Fibroblast of skin of back (primary cell): ENCODE results near the gene NEDD4L.

Source experiments
- DNase-seq: peaks from one replicate; pipeline ENCODE4 v3.0.0-alpha.2; 2013

The NEDD4L gene

DNA sequence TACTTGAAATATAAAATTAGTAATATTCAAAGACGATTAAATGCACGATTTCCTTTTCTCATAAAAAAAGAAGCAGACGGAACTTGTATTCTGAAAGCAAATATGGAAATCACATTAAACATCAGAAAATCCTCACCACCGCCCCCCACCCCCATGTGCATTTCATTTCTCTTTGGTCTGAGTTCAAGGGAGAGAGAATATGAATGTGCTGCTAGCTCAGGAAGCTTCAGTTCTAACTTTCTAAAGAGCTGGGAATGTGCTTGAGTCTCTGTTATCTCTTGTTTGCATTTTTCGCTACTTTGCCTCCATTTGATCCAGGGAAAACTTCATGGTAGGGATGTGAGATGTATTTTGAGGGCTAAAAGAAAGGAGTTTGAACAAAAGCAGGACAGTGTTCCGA is 143.6 kb downstream of the NEDD4L start:
- DNase-seq, result no peak

GRCh38 chr18:58188996-58189395 is 145.0 kb downstream of the NEDD4L start:
- no peak for DNase-seq

GRCh38 chr18:58190842-58191530 is 147.0 kb downstream of the NEDD4L start:
- no peak for DNase-seq

DNA sequence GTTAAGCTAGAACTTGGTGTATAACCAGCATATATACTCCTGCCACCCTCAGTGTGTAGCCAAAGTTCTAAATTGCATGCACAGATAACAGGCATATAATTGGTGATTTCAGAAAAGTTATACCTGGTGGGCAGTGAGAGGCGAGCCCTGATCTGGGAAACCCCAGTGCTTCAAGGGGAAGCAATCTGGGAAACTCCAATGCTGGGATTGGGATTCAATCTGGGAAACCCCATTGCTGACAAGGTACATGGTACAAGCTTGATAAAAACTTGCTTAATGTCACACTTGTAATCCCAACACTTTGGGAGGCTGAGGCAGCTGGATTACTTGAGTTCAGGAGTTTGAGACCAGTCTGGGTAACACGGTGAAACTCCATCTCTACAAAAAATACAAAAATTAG is 147.6 kb downstream of the NEDD4L start:
- DNase-seq, result no peak

- DNase-seq, result no peak
Observed at GRCh38 chr18:58192519-58192918, 148.5 kb downstream of the NEDD4L start.

DNA sequence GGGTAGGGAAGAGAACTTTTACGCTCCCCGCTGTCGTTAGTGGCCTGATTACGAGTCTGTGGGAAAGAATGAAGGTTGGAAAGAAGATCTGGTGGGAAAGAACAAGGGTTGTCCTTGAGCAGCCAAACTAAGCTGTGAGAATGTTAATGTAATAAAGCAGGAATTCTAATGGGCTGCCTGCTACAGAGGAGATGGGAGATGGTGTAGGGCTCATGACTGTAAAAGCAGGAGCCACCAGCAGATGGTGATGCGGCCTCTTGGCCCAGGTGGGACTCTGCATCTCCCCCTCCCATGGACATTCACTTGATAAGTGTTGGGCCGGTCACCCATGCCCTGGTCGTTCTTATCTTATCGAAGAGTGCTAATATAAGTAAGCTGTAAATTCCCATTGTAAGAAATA is 150.0 kb downstream of the NEDD4L start:
- no peak for DNase-seq

GRCh38 chr18:58195278-58195765 is 151.3 kb downstream of the NEDD4L start:
- DNase-seq, result no peak

DNA sequence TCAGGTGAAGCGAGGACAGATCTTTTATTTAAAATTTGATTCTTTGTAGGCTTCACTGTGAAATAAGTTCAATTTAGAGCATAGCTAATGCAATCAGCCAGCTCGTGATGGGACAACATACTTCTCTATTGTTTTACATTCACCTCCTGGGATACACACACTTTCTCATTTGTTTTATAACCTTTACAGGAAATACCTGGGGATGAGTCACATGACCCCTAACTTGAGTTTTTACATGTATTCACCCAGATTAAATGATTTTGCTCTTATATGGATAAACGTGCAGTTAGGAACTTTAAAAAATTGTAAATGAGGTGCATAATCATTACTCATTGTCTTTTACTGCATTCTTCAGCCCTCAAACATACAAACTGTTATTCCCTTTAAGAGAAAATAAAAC is 152.1 kb downstream of the NEDD4L start:
- no peak for DNase-seq

DNA sequence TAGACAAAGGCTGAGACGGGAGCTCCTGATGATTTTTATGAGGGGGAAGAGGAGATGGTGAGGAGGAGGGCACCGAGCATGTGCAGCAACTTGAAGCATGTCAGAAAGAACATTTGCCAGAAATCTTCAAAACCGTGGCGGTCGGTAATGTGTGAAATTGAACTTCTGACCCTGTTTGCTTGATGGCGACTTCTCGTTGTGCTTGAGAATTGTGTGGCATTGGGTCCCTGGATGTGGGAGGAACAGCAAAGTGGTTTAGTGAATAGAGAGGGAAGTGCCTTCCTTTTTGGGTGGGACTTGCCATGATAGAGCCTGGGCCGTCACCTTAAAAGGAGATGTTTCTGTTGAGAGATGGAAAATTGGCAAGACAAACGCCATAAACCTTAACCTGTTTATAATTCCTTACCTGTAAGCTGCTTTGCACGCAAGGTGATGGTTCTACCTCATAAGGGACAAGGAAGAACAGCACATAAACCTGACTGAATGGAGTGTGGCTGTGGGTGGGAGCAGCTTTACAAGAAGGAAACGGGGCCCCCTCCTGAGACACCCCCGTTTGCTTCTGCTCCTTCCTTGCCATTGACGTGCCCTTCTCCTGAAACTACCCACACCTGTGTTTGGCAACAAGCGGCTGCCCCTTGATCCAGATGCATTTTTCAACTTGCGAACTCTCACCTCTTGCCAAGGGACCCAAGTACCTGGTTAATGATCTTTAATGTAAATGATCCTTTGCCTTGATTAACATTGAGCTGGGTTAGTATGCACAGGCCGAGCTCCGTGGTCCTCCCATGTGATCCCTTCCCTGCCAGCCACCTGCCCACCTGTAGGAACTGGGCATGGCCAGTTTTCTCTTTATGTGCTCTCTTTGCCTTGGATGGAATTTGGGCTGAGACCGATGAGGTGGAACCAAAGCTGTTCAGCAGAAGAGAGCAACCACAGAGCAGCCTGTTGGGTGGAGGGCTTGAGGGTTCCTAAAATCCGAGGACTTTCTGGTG is 153.2 kb downstream of the NEDD4L start:
- DNase-seq, result no peak

DNA sequence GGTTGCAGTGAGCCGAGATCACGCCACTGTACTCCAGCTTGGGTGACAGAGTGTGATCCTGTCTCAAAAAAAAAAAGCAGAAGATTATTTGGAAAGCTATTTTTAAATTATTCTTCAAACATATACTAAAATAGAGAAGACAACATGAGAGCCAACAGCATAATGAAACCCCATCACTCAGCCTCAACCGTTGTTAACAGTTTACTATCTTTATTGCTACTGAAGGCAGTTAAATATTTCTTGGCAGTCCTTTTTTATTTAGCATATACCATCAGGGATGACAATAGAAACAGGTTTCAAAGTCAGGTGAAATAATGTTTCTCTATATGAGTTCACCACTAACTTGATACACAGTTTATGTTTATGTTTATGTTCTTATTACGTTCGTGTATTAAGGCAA is 157.2 kb downstream of the NEDD4L start:
- DNase-seq, result no peak

DNA sequence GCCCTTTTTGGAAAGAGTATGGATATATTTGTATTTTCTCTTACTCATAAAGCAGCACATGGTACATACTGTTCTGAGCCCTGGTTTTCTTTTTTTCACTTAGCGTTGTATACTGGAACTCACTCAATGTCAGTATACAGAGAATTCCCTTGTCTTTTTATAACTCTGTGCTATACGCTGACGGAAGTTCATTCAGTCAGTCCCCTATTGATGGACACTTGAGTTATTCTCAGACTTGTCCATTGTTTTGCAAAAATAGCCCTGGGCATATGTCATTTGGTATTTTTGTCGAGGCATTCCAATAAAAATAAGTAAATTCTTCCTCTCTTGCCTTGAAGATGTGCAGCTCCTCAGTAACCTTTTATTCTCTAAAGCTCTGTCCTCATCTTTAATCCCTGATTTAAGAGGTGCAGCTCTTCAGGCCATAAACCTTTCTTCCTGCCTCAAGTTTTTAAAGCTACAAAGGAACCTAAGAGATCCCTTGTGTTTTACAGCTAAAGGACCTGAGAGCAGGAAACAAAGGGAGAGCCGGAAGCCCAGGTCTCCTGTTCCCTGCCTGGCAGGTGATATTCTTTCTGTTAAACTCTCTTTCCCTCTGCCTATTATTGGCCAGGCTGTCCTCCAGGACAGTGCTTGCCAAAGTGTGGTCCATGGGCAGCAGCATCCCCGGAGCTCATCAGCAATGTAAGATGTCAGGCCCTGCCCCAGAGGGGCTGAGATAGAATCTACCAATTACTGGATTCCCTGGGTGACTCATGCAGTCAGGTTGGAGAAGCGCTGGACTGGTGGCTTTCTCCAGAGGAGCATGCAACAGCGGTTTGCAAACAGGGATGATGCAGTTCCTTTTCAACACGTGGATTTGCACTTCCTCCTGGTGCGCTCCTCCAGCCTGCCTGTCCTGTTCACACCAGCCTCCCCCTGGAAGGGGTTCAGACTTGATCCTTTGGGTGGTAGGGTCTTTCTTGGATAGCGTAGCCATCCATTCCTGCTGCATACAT is 158.0 kb downstream of the NEDD4L start:
- DNase-seq, result peak; percentile 53

DNA sequence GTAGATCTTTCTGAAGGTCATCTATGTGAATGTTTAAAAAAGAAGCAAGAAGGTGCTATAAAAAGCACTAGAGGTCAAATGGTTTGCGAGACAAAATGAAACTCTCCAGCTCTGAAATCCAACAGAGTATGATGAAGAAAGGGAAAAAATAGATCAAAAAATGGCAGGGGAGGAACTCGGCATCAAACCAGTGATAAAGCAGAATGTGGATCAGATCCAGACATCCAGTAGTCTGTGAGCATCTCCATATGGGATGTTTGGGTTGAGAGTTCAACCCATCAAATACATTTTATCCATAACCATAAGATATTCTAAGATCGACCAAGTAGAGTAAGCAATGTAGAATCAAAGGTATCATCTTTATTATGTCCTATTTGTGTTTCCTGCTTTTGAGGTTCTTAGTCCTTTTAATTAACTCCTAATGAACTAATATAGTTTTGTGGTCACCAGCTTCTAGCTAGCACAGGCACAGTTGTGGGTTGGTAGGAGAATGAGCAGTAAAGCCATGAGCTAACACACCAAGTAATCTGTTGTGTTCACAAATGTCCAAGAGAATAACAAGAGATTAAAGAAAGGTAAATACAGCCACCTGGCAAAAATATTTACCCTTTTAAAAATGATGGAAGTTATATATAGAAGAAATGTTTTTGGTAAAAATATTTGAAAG is 160.9 kb downstream of the NEDD4L start:
- DNase-seq, result no peak

DNA sequence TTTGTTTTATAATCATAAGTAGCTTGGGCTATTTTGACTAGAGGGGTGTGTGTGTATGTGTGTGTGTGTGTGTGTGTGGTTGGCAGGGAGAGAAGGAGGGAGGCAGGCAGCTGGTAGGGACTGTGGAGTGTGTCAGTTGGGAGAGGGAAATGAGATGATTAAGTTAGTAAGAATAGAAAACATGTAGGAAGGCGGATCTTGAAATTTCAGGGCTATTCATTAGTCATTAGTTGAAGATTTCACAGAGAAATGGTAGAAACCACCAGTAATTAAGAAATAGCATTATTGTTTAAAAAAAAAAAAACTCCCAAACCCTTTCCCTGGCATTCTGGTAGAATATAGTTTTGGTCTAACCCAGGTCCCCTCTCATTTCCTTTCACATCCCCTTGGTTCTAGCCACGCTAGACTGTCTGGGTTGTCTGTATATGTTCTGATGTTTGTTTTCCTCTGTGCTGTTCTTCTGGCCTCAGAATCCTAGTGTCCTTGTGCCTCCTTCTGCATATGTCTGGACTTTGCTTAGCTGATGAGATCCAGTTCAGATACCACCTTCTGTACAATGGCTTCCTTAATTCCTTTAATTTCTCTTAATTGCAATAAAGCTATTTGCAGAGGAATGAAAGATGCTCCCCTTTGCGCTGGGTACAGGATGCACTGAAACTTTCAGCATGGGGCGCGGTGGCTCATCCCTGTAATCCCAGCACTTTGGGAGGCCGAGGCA is 161.6 kb downstream of the NEDD4L start:
- DNase-seq, result peak; percentile 86

DNA sequence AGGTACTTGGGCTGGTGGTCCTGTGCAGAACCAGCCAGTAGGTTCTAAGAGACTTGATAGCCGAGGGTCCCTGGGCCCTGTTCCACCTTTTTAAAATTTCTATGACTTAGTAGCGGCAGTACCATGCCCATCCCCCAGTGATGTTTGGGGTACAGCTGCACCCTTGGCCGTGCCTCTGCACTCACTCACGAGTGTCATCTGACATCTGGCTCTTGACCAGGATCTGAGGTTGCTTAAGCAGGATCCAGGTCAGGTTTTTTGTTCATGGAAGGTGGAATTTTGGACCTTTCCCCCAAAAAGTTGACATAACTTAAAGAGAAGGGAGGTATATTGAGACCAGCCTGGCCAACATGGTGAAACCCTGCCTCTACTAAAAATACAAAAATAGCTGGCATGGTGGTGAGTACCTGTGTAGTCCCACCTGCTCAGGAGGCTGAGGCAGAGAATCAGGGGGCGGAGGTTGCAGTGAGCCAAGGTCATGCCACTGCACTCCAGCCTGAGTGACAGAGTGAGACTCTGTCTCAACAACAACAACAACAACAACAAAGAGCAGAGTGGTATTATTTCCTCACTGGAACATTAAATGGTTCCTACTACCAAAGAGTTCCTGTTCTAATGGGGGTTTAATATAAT is 163.6 kb downstream of the NEDD4L start:
- no peak for DNase-seq

- DNase-seq, result no peak
Observed at GRCh38 chr18:58208207-58208932, 164.3 kb downstream of the NEDD4L start.

GRCh38 chr18:58209326-58209725 is 165.3 kb downstream of the NEDD4L start:
- DNase-seq, result no peak

DNA sequence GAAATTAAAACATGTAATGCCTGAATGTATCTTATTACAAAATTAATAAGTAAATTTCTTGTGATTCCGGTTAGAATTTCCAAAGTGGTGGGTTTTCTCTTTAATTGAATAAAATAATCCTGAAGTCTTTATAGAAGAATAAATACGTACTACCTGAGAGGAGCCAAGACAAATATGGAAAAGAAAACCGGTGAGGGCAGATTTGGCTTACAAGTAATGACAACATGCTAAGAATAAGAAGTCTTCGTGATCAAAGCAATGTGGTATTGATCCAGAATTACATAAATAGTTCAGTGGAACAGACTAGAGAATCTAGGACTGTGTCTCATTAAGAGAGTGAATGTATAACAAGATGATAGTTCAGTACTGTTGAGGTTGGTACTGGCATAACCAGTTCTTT is 167.5 kb downstream of the NEDD4L start:
- no peak for DNase-seq

DNA sequence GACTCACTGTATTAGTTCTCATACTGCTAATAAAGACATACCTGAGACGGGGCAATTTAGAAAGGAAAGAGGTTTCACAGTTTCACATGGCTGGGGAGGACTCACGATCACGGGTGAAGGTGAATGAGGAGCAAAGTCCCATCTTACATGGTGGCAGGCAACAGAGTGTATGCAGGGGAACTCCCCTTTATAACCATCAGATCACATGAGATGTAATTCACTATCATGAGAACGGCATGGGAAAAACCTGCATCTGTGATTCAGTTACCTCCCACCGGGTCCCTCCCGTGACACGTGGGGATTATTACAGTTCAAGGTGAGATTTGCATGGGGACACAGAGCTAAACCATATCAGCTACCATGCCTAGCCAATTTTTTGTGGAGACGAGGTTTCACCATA is 168.2 kb downstream of the NEDD4L start:
- no peak for DNase-seq

DNA sequence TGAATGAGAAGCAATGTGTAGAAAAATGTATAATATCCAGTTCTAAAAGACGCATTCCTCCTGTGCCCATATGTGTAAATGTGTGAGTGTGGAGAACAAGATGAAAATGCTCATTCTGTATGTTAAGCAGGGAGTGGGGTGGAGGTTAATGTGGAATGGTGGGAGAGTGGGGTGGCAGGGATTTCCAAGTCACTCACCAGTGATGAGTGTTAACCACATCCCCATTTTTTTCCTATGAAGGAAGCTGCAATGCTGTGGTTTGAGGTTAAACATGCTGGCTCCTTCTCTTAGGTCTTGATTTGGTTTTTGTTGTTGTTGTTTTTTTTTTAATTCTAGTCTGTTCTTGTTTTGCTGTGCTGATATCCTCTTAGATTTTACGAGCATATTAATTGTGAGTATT is 169.4 kb downstream of the NEDD4L start:
- DNase-seq, result peak; percentile 95

DNA sequence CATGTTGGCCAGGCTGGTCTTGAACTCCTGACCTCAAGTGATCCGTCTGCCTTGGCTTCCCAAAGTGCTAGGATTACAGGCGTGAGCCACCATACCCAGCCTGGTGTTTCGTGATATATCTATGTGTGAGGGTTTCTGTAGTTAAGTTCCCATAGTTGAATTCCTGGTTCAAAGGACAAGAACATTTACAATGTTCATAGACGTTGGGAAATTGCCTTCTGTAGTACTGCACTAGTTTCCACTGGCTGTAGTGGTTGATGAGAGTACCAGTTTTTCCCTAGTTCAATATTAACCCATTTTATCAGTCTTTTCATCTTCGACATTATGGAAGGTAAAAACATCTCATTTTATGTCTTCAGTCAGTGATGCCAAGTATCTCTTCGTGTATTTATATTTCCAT is 171.0 kb downstream of the NEDD4L start:
- no peak for DNase-seq
